Left renal pelvis (tissue), 4 donors: Measurements from ENCODE around the gene MACF1. TPM values are rescaled to one million over a fixed set of nuclear protein-coding genes. Genes with fewer than 3 reads are reported as not detected.

Experiments used
- DNase-seq, 4 donors: peaks; one replicate each; pipeline ENCODE4 v3.0.0-alpha.2; 2013; ENCODE audit warnings: low read depth in 4 of 4, low spot score in 3 of 4
- polyA plus RNA-seq, 4 donors: library from polyadenylated mRNA; unstranded; fragments of 120-200 nt; gene quantifications; one replicate each; pipeline ENCODE4 v1.2.1, GENCODE V29; 2013; ENCODE audit not compliant: insufficient read length in 4 of 4

Gene MACF1
- polyA plus RNA-seq, 4 donors: 202 to 261 (median 253) TPM

GRCh38 chr1:39213511-39214002 lies 9.1 kb downstream of the MACF1 start:
- DNase-seq: no peak

DNA sequence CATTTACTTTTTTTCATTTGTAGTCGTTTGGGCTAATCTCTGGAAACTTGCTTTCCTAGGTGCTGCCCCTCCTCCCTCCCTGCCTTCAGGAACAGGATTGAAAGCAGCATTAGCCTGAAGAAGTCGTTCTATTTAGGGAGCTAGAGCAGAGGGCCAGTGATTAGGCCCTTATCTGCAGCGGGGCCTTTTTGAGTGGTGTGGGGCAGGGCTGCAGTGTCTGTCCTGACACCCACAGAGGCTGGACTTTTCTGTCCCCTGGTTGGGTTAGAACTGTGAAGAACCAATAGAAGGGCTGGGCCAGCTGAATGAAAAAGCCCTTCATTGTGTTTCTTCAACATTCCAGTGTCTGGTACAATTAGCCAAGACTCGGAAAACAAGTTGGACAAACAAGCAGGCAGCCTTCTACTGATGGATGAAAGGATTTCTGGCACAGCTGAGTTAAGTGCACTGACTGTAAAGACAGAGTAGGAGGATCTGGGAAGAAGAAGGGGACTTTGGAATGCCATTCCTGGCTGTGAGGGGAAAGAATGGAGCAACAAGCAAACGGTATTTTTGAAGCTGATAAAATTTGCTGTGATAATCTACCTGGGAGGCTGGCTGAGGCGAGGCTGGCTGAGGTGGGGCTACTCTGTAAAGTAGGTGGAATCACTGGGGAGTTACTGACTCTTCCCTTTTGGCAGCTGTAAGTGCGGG lies 9.7 kb downstream of the MACF1 start:
- DNase-seq: no peak

DNA sequence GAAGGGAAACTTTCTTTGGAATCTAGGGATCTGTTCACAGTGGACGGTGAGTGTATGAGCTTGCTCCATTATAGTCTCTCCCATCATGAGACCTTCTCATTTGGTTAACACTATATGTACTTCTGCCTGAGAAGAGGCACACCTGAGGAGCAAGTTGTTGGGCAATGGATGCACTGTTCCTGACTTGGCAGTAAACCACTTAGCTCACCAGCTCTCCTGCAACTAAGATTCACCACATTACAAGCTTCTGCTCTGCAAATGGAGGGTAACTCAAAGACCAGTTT lies 10.2 kb downstream of the MACF1 start:
- DNase-seq: no peak

- no peak for DNase-seq
Observed at GRCh38 chr1:39214998-39215873, 10.7 kb downstream of the MACF1 start.

DNA sequence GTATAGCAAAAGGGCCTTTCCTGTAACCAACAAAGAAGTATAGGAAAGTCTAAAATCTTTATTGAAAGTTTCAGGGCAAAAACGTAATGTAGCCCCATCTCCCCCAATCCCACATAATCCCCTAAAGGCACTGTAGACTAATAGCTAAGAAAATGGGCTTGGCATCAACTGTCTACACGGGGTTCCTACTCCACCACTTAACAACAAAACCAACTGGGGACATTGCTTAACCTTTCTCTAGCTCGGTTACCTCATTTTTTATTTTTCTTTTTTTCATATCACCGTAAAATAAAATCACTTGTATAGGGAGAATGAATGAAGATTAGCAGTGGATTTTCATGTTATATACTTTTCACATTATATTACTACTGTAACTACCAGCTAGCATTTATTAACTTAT lies 12.3 kb downstream of the MACF1 start:
- DNase-seq: no peak

- DNase-seq: no peak
Observed at GRCh38 chr1:39220891-39221870, 16.7 kb downstream of the MACF1 start.

DNA sequence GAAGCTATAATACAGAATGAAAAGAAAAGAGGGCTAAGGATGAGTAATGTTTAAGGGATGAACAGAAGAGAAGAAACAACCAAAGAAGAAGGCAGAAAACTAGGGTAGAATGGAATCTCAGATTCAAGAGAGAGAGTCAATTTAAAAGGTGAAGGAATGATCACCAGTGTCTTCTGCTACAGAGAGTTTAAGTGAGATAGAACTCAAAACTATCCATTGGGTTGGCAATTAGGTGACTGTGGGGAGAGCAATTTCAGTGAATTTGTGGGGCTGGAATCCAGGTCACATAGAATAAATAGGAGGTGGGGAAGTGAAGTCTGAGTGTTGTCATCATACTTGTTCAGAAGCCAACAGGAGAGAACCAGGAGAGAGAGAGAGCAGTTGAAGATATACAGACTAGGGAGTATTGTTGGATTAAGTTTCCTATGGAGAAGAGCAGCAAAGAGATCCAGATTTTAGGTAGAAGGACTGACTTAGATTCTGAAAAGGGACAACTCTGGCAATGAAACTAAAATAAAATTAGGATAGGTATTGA lies 19.9 kb downstream of the MACF1 start:
- no peak for DNase-seq

DNA sequence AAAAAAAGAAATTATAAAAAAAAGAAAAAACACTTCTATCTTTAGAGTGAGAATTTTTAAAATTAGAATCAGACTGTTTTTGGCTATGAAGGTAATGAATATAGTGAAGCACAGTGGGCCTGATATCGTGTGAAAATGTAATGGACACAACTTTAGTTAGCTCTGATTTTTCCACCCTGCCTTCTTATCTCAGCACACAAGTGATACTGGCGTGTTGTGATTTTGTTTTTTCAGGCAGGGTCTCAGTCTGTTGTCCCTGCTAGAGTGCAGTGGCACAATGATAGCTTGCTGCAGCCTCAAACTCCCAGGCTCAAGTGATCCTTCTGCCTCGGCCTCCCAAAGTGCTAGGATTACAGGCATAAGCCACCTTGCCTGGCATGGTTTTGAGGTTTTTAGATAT lies 22.3 kb downstream of the MACF1 start:
- DNase-seq: no peak

DNA sequence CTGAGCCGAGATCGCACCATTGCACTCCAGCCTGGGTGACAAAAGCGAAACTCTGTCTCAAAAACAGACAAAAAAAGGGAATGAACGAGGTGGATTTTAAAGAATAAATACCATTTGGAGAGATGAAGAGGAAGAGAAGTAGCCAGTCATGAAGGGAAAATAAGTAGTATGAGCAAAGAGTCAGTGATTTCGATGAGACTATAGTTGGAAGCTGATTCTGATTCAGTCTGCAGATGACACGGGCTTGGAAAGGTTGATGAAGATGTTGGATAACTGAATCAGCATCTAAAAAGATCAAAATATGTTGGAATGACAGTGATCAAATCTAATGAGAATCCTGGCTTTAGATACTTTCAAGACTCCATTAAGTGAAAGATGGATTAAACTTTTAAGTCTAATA lies 23.8 kb downstream of the MACF1 start:
- no peak for DNase-seq

DNA sequence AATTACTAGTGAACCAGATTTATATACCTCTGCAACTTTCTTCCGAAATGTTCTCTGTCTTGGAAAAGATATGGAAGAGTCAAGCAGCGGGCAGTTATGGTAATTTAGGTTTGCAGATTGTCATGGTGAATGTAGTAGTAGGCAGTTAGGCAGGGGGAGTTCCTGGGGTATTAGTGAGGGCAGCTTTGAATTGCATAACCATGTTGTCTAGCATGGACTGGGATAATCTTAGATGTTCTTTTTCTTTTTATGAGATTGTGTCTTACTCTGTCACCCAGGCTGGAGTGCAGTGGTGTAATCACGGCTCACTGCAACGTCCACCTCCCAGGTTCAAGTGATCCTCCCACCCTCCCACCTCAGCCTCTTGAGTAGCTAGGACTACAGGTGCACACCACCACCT lies 25.0 kb downstream of the MACF1 start:
- DNase-seq: no peak

DNA sequence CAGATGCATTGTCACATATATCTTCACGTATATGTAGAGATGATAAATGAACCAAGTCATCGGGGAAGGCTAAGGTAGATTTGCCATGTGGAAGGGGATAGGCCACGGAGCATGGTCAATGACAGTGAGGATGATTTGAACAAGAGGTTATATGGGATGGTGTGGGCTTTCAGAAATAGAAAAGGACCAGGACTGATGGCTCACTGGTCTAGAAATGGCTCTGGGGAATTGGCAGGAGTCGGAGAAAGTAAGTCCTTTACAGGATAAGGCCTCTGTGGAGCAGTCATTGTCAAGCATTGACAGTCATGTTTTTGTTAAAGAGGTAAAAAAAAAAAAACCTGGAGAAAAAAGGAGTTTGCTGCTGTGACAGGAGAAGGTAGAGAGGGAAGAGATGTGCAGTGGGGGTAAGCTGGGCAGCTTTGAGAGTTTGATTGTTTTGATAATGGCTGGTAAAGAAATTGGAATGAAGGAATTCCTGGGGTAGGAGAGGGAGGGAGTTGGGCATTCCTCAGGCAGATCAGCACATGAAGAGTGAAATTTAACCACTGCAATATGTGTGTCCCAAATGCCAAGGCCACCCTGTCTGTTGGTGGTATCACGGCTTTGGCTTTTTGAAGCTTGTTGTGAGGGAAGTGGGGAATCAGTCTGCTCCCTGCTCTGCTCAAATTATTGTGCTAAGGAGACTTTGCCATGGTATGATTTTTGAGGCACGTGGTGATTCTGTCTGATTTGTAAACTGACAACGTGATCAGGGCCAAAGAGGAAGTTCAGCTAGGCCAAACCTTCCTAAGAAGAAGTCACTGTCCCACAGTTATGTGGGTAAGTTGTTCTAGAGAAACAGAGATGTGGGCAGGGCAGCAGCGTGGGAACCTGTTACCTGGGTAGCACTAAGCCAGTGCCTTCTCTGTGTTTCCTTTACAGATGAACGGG lies 26.0 kb downstream of the MACF1 start:
- no peak for DNase-seq

GRCh38 chr1:39236971-39237370 lies 32.5 kb downstream of the MACF1 start:
- no peak for DNase-seq

DNA sequence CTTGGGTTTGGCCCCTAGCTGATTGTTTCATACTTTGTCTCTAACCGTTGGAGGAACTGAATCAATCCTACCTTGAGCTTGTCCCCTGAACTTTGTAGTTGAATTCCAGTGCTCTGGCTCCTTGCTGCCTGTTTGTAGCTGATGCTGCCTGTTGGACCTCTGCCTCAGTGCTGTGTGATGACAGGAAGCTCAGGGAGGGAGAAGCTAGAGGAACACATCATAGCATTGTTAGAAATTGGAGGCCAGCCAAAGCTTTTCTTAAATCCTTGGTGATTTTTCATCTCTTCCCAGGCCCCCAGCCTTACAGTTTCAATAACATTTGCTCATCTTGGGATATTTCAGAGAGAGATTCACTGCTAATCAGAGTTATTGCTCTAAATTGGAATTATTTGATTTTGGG lies 34.0 kb downstream of the MACF1 start:
- DNase-seq: no peak

GRCh38 chr1:39239968-39240367 lies 35.5 kb downstream of the MACF1 start:
- DNase-seq: no peak

DNA sequence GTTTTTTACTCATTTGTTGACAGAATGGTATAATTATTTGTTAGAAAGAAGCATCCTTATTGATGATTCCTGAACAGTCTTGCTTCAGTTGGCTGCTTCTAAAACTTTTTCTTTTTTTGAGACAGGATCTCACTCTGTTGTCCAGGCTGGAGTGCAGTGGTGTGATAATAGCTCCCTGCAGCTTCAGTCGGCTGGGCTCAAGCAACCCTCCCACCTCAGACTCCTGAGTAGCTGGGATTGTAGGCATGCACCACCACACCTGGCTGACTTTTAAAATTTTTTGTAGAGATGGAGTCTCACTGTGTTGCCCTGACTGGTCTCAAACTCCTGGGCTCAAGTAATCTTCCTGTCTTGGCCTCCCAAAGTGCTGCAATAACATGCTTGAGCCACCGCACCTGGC lies 38.8 kb downstream of the MACF1 start:
- DNase-seq: no peak

GRCh38 chr1:39250460-39251240 lies 46.2 kb downstream of the MACF1 start:
- no peak for DNase-seq

DNA sequence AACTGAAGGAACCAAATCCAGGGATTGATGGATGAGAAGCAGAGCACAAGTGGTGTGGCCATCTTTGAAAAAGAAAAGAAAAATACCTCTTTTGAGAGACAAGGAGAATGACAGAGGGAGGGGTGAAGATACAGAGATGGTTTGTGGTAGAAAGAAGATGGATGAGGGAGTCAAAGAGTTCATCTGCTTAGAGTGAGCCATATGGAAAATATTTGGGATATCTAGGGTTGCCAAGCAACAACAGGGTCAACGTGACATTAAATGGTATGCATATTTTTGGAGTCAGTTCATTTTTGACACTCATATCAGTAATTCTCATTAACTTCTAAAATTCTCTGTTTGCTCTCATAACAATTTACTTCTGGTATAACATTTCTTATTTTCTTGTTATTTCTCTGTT lies 50.7 kb downstream of the MACF1 start:
- no peak for DNase-seq

DNA sequence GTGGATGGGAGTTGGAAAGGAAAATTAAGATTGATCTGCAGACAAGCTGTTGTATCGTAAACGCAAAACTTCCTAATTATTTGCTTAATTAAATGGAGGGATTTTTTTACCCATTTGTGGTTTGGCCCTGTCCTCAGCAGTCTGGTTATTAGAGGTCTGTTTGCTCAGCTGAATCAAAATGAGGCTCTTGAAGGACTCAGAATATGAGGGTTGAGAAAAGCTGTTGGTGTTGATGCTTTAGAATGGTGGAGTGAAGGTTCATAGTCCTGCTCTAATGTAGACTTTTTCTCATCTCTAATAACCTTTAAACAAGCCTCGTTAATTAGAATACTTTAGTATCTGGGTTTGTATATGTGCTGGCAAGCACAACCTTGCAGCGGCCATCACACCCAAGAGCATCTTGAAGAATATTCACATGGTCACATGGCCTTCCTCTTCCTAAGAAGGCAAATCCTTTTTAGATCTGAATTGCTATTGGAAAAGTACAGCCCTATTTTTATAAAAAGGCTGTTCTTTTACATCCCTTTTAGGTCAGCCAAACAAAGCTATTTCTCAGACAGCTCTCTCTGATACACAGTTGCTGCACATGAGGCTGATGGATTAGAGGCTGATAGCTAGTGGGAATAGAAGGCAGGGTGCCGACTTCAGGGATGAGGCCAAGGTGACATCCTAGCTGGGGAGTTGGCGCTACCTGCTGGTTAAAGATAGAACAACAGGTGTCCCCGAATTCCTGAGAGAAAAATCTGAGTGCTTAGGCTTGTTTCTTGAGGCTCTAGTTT lies 53.8 kb downstream of the MACF1 start:
- DNase-seq: peak in 3 of 4 donors; percentile 34 to 42 (median 42)
